Right lobe of liver (tissue), 4 donors: Measurements from ENCODE around the gene NT5C1A.

Experiments used
- POLR2A ChIP-seq: fragments of 450-650 bp; IDR thresholded peaks from one replicate; pipeline ENCODE4 v1.6.1; 2017; ENCODE audit warnings: antibody characterized with exemption, mild to moderate bottlenecking
- TF ChIP-seq, protein P1 (sequence below), 4 donors: fragments of 200-600 bp in 3 of 4; fragments of 450-650 bp in 1 of 4; IDR thresholded peaks; one replicate each; pipeline versions ENCODE4 v1.5.1 to v1.8.0; 2016 to 2022; ENCODE audit warnings: antibody characterized with exemption in 4 of 4, mild to moderate bottlenecking in 2 of 4
- donor health status: DM: no; HTN: no; CAD: no.
- donor health status: DM: no; HTN: no; CAD: no.
- donor health status: DM: no; HTN: yes; CAD: no.

DNA sequence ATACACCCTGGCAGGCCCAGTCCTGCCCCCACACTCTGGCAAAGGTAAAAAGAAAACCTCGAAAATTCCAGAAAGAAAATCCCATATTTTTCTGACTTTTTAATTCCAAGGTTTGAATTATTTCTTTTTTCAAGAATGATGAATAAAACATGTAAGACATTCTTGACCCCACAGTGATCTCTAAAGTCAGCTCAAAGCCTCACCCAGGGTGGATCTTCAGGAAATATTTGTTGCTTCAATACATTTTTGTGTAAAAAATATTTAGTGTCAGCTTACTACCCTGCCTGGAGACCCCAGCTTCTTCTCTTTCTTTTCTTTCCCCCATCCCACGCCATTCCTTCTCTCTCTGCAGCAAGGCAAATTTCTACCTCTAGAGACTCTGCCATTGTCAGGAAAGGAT, 7.0 kb upstream of the NT5C1A start:
- TF ChIP-seq, protein P1, sequence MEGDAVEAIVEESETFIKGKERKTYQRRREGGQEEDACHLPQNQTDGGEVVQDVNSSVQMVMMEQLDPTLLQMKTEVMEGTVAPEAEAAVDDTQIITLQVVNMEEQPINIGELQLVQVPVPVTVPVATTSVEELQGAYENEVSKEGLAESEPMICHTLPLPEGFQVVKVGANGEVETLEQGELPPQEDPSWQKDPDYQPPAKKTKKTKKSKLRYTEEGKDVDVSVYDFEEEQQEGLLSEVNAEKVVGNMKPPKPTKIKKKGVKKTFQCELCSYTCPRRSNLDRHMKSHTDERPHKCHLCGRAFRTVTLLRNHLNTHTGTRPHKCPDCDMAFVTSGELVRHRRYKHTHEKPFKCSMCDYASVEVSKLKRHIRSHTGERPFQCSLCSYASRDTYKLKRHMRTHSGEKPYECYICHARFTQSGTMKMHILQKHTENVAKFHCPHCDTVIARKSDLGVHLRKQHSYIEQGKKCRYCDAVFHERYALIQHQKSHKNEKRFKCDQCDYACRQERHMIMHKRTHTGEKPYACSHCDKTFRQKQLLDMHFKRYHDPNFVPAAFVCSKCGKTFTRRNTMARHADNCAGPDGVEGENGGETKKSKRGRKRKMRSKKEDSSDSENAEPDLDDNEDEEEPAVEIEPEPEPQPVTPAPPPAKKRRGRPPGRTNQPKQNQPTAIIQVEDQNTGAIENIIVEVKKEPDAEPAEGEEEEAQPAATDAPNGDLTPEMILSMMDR (IDR thresholded peaks at IDR 0.05), result no peak
- no peak for TF ChIP-seq POLR2A
